HG02678 (cell line): Measurements from ENCODE around the gene TBC1D5.
"Not testable (repeated sequence)": the region's sequence is repeated elsewhere in the genome, so short reads cannot be mapped to it uniquely, and the experiment has no call there.

Experiments used
- ATAC-seq: cut with Tn5 transposase; IDR thresholded peaks from one replicate; pipeline ENCODE4 v1.9.1; 2021; ENCODE audit warnings: mild to moderate bottlenecking, moderate library complexity; ENCODE audit not compliant: unreplicated experiment

Gene TBC1D5

DNA sequence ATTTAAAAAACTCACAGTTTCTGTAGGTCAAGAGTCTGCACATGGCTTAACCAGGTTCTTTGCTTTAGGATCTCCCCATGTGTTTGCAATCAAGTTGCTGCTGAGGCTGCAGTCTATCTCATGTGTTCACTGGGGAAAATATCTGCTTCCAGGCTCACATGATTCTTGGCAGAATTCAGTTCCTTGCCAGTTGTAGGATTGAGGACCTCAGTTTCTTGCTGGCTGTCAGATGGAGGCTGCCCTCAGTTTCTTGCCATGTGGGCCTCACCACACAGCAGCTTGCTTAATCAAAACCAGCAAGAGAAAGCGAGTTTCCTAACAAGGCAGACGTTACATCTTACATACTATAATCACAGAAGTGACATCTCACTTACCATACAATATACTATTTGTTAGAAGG, 10.0 kb upstream of the TBC1D5 start:
- no peak for ATAC-seq

DNA sequence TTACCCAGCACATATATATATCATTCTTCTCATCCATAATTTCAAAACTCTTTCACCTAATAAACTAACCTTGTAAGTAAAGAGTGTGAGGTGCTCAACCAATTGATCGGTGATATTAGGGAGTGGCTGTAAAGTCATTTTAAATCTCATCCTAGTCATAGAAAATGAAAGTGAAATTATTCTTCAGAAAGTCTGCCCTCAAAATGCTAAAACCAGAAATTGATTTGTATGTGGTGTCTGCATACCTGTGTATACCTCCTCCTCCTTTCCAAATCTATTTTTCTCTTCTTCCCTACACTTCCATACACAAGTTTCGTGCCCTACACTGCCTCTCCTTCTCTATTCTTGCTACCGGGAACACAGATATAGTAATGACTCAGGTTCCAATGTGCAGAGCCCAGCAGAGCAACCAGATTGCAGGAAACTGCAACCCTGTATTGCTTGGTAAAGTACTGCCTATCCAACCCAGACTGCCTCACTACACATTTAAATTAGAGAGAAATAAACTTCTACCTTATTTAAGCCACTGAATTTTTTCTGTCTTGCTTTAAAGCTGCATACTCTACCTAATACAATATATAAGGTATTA, 7.4 kb upstream of the TBC1D5 start:
- peak; percentile 32 for ATAC-seq

DNA sequence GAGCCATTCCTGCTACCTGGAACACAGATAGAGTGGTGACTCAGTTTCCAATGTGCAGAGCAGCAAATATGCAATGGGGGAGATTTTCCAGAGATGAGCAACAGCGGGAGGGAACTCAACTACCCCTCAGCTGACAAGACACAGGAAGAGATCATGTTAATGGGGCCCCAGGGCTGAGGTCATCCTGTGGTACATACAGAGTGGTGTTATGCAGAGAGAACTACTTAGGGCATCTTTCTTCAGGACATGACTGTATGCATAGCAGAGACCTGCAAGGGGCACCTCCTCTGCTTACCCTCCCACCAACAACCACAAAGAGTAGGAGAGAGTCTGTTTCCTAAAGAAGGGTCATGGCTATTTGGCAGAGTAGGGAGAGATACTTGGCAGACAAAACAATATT, 6.8 kb upstream of the TBC1D5 start:
- ATAC-seq: peak; percentile 39

DNA sequence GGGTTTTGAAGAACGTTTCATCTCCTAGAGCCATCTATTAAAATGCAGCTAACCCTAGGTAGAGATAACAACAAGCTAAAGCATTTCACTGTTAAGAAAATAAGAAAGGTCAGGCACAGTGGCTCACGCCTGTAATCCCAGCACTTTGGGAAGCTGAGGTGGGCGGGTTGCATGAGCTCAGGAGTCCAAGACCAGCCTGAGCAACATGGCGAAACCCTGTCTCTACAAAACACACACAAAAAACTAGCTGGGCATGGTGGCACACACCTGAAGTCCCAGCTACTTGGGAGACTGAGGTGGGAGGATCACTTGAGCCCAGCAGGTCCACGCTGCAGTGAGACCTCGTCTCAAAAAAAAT, 5.4 kb upstream of the TBC1D5 start:
- ATAC-seq: no peak

DNA sequence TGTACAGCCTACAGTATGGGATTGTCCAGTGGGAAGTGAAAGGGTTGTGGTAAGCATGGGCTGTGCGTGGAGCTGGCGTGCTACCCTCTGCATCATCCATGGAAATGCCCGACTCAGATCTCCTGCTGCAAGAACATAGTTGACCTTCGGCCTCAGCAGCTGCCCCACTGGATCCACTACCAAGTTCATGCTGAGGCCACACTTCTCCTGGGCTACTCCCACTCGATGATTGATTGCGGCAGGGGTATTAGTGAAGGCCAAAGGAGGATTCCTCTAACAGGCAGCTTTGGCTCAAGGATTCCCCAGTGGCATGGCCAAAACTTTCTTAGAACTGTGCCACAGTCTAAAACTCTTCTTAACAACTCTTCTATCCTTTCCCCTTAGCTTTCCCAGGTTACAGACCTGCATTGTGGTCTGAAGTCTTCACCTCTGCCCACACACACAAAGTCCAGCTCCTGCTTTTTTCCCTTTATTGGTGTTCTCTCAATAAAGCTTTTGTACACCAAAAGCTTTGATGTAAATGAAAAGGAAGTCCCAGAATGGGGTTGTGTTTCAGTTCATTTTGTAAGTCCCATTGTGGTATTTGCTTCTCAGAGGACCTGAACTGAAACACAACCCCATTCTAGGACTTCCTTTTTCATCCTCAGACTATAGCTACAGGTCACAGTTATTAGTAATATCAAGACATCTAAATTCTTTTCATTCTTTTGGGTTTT, 4.9 kb upstream of the TBC1D5 start:
- ATAC-seq: peak; percentile 68

DNA sequence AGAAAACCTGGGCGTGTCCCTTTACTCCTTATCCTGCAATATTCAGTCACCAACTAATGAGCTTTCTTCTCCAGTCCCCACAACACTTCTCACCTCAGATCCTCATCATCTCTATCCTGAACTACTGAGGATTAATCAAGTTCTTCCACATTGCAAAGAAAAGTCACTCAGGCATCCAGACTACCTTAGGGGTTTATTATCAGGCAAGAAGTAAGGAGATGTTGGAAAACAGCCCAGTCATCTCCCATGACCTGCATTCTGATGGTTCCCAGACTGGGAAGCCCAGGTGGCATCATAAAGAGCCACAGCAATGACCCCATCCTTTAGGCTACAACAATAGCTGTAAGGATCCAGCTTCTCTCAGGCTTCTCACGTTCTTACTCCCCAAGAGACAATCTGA, 3.5 kb upstream of the TBC1D5 start:
- no peak for ATAC-seq

DNA sequence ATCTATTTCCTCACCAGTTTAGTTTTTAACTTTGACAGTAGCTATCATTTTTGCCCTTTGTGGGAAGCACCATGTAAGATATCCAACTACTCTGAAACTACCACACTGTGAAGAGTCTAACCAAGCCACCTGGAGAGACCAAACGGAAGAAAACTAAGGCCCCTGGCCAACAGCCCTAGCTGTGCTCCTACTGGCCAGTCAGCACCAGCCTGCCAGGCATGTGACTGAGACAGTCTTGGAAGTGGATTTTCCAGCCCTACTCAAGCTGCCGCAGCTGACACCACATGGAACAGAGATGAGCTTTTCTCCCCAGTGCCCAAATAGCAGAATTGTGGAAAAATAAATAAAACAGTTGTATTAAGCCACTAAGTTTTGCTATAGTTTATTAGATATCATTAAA, 2.9 kb upstream of the TBC1D5 start:
- no peak for ATAC-seq

DNA sequence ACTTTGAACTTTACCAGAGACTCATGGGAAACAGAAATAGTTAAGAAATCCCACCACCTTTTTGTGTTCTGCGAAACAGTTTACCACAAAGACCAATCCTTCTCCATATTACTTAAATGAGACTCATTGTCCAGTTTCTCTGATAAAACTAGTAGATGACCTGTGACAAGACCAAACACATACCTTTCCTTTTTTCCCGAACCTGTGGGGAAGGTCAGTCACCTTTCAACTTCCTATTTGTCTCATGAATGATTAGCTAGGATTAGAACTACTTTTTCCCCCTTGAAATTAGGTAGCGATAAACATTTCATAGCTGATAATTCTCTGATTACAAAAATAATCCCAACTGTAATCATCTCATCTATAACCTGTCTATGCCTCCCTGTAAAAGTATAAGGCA, 2.3 kb upstream of the TBC1D5 start:
- no peak for ATAC-seq

DNA sequence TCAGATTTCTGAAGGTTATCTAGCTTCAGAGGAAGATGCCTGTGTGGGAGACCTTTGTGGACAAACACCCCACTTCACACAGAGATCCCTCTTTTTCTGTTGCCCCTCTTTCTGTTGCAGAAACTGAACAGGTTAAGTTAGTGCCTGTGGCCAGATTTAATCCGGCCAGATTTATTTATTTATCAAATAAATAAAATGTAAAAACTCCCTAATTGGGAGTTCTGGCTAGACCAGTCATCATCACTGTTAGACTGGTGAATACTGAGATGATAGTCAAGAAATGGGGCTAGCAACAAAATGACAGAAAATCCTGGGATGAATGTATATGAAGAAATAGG, 1.2 kb upstream of the TBC1D5 start:
- no peak for ATAC-seq

DNA sequence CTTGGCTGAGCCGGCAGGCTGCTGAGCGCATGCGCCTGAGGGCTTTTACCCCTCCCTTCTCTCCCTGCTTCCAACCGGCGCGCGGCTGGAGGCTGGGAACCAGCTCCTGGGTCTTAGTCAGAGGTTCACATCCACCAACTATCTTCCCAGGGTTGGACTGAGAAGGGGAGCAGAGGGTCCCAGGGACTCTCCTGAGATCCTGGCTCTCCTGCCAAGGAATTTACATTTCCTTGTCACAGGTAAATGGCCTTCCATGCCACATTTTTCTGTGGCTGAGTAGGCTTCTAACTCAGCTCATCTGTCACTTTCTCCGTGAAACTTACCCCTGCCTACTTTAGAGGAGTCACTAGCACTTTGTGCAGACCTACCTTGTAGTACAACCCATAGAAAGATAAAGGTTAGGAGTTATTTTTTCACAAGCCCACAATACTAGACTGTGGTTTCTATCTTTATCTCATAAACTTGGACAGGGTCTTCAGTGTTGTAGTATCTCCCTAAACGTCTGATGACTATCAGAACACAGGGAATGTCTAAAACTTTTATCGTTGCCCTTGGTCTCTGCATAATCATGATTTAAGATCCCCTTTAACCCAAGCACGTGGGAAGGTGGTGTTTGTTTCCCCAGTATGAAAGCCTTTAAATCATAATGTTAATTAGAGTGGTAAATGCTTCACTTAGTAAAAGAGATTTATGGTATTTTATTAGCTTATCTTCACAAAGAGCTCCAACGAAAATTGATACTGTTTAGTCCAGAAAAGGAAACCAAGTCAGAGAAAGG, 638 bp upstream of the TBC1D5 start:
- ATAC-seq: peak; percentile 0

DNA sequence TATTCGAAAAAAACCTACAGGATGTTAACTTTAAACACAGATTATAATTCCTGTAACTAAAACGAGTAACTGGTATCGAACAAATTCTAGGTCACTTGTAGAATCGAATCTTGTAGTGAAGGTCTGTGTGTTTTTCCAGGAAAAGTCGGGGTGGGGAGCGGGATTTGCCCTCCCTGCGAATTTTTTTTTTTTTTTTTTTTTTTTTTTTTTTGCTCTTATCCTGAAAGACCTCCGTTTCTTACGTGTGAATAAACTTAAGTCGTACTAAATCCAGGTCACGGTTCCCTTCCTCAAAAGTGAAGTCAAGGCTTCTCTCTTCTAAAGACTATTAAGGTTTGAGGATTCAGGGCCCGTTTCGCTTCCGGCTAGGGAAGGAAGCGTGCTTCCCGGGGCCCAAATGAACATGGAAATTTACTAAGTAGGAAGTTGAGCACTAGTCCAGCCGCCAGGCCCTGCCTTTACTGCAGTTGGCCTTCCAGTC, 770 bp downstream of the TBC1D5 start:
- no peak for ATAC-seq

DNA sequence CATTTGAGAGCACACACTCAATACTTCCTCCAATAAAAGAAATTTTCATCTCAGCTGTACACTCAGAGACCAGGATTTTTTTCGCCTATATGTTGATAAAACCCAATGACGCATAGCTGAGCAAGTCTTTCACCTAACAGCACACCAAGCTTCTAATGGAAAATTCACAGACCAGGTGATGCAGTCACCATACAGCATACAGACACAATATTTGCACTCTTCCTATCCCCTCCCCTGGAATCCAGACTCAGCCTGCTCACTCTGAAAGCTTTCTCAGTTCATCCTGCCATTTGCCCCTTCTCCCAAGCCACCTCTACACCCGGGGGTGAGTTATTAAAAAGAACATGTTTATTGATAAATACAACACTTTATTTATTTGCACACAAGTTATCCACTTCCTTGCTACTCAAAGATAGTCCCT, 1.7 kb downstream of the TBC1D5 start:
- no peak for ATAC-seq

DNA sequence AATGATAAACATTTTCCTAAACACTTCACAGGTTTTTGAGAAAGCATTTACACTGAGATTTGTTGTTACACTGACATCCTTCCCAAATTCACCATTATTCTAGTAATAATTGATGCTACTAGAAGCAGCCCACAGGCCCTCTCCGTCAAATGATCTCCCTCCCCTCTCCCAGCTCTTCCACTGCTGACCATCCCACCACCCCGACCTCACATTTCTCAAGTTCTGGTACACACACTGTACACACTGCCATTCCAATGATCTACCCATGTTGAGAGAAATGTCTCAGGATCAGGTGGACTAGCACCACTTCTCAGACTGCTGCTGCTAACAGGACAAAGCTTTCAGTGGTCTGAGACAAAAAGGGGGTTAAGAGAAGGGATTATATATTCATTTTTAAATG, 3.5 kb downstream of the TBC1D5 start:
- ATAC-seq: no peak

DNA sequence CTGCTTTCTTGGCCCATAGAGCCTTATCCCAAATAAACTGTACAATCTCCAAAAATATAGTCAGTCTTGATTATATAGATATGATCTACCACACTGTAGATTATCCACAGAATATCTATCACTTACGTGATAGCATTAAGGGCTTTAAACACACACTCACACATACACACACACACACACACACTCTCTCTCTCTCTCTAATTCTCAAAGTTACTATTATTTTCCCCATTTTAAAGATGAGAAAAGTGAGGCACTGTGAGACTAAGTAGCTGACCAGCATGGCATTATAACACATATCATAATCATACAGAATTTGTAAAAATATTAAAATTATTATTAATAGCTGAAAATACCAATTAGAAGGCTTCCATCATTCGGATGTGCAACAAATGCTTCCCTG, 4.2 kb downstream of the TBC1D5 start:
- no peak for ATAC-seq

DNA sequence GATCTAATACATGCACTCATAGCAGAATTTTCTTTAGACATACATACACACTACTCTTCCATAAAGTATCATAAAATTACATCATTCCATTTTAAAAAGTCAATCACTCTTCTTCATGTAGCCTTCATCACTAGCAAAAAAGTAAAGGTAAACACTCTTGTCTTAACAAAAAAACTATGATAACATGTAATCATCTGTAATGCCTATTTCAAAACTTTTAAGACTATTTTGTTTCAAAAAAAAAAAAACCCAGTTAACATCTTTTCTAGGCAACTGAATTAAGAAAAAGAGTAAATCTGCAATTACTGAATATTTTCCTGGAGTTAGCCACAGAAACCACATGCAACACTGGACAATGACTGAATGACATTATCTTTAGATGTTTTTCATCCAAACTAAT, 4.8 kb downstream of the TBC1D5 start:
- no peak for ATAC-seq

DNA sequence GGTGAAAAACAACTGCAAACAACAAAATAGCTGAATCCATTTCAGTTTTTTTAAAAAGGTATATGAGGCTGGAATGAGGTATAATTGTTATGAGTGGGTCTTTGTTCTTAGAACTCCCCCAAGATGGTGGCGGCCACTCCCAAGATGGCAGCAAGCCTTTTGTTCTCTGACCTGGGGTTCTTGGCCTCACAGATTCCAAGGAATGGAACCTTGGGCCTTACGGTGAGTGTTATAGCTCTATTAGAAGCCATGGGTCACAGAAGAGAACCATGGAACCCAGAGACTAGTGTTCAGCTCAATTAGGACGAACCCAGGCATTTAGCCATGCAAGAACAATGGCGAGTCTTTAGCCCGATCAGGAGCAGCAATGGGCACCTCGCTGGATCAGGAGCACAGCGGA, 7.1 kb downstream of the TBC1D5 start:
- not testable (repeated sequence) for ATAC-seq

DNA sequence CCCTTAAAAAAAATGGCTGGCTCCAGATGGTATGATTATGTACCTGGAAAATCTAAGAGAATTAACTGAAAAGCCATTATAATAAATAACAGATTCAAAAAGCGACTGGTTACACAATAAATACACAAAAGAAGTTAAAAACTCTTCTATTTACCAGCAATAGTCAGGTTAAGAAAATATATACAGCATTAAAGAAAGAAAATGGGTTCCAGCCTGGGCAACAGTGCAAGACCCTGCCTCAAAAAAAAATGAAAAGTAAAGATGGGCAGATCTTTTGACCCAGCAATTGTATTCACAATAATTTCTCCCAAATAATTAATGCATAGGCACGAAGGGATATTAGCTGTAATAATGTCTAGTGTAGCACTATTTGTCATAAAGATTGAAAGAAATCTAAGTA, 8.7 kb downstream of the TBC1D5 start:
- ATAC-seq: no peak

DNA sequence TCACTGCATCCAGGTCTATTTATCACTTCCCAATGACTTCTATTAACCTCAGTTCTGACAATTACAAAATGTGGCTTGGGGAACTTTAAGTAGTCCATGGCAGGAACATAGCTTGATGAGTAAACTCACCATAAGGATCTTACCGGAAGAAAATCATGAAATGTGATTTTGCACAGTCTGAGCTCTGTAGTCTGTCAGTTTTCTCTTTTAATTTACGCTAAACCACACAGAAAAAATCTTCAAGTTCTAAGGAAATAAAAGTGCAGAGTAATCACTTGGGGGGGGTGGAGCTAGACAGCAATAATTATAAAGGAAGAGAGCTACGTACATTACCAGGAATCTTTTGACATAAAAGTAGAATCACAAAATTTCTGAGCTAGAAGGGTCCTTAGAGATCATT, 9.2 kb downstream of the TBC1D5 start:
- no peak for ATAC-seq

DNA sequence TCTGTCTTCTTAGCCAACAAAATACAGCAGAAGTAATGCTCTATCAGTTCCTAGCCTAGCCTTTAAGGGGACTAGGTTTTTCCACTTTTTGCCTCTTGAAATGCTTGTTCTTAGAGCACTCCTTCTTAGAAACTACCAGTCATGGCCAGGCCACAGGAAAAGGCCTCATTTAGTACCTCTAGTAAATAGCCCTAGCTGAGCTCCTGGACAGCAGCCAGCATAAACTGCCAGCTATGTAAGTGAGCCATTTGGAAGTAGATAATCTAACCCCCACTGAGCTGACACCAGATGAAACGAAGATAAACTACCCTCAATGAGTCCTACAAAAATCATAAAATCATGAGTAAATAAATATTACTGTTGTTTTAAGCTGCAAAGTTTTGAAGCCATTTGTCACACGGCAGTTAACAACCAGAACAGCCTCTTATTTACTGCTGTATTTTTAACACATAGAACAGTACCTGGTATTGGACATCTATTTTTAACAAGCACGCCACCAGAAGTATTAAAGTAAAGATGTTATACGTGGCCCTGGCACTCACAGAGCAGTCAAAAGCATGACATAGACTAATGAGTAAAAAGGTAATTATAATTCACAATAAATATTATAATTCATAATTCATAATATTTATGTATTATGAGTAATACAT, 12.0 kb downstream of the TBC1D5 start:
- no peak for ATAC-seq

DNA sequence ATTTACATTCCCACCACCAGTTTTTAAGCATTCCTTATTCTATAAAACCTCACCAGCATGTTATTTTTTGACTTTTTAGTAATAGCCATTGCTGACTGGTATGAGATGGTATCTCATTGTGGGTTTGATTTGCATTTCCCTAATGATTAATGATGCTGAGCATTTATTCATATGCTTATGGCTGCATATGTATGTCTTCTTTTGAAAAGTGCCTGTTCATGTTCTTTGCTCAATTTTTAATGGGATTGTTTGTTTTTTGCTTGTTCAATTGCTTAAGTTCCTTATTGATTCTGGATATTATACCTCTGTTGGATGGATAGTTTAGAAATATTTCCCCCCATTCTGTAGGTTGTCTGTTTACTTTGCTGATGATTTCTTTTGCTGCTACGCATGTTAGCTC, 16.1 kb downstream of the TBC1D5 start:
- ATAC-seq: no peak

DNA sequence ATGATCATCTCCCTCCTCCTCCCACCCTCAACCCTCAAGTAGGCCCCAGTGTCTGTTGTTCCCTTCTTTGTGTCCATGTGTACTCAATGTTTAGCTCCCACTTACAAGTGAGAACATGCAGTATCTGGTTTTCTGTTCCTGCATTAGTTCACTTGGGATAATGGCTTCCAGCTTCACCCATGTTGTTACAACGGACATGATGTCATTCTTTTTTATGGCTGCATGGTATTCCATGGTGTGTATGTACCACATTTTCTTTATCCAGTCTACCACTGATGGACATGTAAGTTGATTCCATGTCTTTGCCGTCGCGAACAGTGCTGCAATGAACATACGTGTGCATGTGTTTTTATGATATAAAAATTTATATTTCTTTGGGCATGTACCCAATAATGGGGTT, 16.6 kb downstream of the TBC1D5 start:
- not testable (repeated sequence) for ATAC-seq

DNA sequence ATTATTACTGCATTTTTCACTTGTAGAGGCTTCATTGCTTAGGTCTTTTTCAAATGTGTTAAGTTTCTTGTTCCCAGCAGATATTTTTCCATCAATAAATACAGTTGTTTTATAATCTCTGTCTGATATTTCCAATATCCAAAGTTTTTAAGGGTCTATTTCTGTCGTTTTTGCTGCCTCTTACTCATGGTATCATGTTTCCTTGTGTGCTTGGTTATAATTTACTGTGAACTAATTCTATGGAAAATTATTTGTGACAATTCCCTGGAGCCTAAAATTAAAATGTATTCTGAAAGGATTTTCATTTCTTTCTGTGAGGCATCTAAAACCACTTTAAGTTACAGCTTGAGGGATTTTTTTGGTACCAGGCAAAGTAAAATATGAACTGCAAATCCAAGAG, 17.5 kb downstream of the TBC1D5 start:
- ATAC-seq: no peak
